A673 (cell line): Measurements from ENCODE around the gene ITPR1.

Source experiments
- CTCF ChIP-seq: fragments of 300-800, 200-600 bp; sonication (generic); conservative IDR thresholded peaks from 2 replicates; pipeline ENCODE4 v1.5.1; 2017; ENCODE audit warnings: low read depth, mild to moderate bottlenecking, antibody characterized with exemption, low read length, moderate library complexity, mixed read lengths
- EZH2 ChIP-seq: fragments of 200-600 bp; sonication (generic); IDR thresholded peaks from 2 replicates; pipeline ENCODE4 v1.6.1; 2017; ENCODE audit warnings: borderline replicate concordance, low read depth, mild to moderate bottlenecking, mixed read lengths, antibody characterized with exemption, low read length; ENCODE audit not compliant: poor library complexity, severe bottlenecking

- TF ChIP-seq CTCF (no peak), EZH2 (no peak)
Observed at GRCh38 chr3:4675704-4676103, 182.6 kb downstream of the ITPR1 start.
